ENCODE data around the gene SPAG6.

SPAG6 gene

DNA sequence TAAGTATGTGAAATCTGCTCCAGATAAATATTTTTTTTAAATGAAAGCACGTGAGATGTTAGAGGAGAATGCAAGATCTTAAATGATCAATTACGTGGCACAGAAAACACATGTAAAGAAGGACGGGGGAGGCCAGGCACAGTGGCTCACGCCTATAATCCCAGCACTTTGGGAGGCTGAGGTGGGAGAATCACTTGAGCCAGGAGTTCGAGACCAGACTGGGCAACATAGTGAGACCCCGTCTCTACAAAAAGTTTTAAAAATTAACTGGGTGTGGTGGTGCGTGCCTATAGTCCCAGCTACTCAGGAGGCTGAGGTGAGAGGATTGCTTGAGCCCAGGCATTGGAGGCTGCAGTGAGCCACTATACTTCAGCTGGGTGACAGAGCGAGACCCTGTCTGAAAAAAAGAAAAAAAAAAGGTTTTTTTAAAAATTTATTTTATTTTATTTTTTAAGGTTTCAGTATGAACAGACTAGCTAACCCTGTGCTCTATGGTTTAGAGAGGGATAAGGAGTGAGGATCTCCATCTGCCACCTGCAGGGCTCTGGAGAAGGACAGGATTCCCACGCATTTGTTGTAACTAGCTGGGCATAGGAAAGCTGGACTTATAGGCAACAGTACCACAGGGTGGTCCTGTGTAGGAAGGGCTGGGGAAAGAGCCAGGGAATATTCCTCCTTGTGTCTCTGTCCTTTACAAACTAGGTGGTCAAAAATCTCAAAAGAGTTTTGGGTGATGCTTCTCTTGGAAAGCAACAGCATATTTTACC lies 113.2 kb downstream of the SPAG6 start:
- H3K27ac ChIP-seq: no peak overlapping the region
- no peaks in the 10 kb centered on the region for H3K27me3 ChIP-seq
- no peak overlapping the region for H3K4me3 ChIP-seq
- H3K4me1 ChIP-seq: peaks cover 13 to 34% (median 29%) of the 10 kb centered on the region in 10 experiments; a peak in 19 of 20 replicates
- H4K20me1 ChIP-seq: no peaks in the 10 kb centered on the region
- no peaks in the 10 kb centered on the region for H3K36me3 ChIP-seq
- H3K4me2 ChIP-seq: no peak overlapping the region
- no peak overlapping the region for H3K9ac ChIP-seq
- no peak for TF ChIP-seq Cebpa-rat (IDR thresholded peaks at IDR 0.05)
- peaks cover 0 to 11% (median 5%) of the 10 kb centered on the region in 11 experiments; a peak in 10 of 22 replicates for H3K9me3 ChIP-seq (replicated peaks in 1 of 11)

DNA sequence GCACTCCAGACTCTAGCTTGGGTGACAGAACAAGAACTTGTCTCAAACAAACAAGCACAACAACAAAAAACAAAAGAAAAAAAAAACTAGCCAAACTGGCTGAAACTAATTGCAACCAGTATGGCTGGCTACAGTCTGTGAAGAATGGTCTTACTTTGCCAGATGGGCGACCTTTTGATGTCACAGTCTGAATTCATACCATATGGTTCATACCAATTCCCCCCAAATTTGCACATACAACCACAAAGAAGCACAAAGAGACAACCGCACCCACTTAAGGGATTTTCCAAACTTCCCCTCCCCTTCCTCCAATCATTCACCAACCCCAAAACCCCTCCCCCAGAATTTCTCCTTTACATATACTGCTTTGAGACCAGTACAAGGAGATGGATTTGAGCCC lies 114.2 kb downstream of the SPAG6 start:
- no peak overlapping the region for H3K27ac ChIP-seq
- TF ChIP-seq Cebpa-rat (IDR thresholded peaks at IDR 0.05): no peak
- H3K9ac ChIP-seq: no peak overlapping the region

DNA sequence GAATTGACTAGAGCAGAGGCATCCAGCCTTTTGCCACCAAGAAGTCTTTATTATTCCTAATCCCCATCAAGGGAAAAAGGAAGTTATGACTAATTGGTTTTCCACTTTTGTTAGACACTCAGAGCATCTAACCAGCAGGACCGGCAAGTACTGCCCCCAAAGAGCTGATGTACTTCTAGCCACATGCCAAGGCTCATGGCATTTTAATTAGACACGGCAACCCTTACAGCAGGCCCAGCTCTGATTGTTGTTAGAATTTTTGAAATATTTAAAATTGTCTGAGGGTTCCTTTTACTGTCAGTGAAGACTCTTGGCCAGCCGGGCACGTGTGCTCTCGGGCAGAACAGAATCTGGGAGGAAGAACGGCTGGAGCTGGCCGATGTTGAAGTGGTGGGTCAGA lies 114.8 kb downstream of the SPAG6 start:
- no peak overlapping the region for H3K4me3 ChIP-seq
- TF ChIP-seq Cebpa-rat (IDR thresholded peaks at IDR 0.05): no peak
- H4K20me1 ChIP-seq: no peaks in the 10 kb centered on the region
- H3K9me3 ChIP-seq (replicated peaks in 1 of 11): peaks cover 0 to 11% (median 5%) of the 10 kb centered on the region in 11 experiments; a peak in 10 of 22 replicates
- H3K36me3 ChIP-seq: no peaks in the 10 kb centered on the region
- no peak overlapping the region for H3K4me2 ChIP-seq
- peaks cover 13 to 37% (median 33%) of the 10 kb centered on the region in 10 experiments for H3K4me1 ChIP-seq
- no peak overlapping the region for H3K27ac ChIP-seq
- H3K27me3 ChIP-seq: no peaks in the 10 kb centered on the region
- no peak overlapping the region for H3K9ac ChIP-seq

More for the DNA sequence above, 114.2 kb downstream of the SPAG6 start:
- Histone ChIP-seq H3K9me3 (replicated peaks in 1 of 11) (peaks cover 0 to 11% (median 5%) of the 10 kb centered on the region in 11 experiments; a peak in 10 of 22 replicates), H3K27me3 (no peaks in the 10 kb centered on the region), H4K20me1 (no peaks in the 10 kb centered on the region), H3K4me3 (no peak overlapping the region), H3K36me3 (no peaks in the 10 kb centered on the region), H3K4me2 (no peak overlapping the region), H3K4me1 (peaks cover 19 to 37% (median 33%) of the 10 kb centered on the region in 10 experiments)

DNA sequence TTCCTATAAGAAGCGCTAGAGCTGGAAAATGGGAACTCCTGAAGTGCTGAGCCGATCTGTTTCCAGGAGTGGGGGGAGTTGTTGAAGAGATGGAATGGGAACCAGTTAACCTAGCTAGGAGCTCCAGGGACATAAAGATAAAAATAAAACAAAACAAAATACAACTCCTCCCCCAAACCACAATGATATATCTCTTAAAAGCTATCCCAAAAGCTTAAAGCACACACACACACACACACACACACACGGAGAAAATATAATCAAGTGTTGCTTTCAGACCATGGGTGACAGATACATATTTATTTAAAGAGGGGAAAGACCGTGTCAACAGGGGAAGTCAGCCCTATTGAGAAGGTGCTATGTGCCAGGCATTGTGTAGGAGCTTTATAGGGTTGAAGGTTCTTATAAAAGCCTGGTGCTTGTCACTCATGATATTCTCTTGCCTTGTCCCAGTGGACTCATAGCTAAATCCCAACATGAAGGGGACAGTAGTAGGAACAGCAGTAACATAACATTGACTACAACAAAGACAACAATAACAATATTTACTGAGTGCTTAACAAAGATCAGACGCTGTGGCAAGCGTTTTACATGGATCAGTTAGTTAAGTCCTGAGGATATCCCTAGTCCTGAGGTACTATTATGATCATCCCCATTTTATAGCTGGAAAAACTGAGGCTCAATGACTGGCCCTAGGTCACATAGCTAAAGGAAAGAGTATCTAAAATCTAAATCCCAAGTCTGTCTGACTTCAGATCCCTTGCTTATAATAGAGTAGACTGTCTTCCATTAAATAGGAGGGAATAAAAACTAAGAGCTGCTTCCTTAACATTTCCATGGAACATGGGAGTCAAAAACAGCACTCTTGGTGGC lies 115.5 kb downstream of the SPAG6 start:
- H4K20me1 ChIP-seq: no peaks in the 10 kb centered on the region
- no peaks in the 10 kb centered on the region for H3K36me3 ChIP-seq
- H3K4me3 ChIP-seq: no peak overlapping the region
- no peak overlapping the region for H3K9ac ChIP-seq
- peaks cover 0 to 11% (median 5%) of the 10 kb centered on the region in 11 experiments; a peak in 10 of 22 replicates for H3K9me3 ChIP-seq (replicated peaks in 1 of 11)
- H3K27ac ChIP-seq: no peak overlapping the region
- H3K4me1 ChIP-seq: peaks cover 9 to 36% (median 30%) of the 10 kb centered on the region in 10 experiments; a peak in 18 of 20 replicates
- H3K27me3 ChIP-seq: no peaks in the 10 kb centered on the region
- H3K4me2 ChIP-seq: no peak overlapping the region
- no peak for TF ChIP-seq Cebpa-rat (IDR thresholded peaks at IDR 0.05)

DNA sequence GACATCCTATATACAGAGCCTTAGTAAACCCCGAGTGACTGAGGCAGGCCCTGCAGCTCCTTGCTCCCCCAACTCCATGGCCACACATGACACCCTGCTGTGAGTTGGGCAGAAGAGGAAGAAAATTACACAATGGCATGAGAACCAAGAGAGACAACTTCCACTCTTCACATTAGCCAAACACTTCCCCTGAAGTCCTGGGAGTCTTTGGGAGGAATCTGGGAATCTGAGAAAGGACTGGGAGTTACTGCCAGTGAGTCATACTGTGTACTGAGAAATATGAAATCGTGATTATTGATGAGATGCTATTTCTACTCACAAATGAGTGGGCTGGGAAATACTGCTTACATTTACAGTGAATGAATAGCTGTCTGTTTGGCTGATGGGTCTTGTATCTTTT lies 116.6 kb downstream of the SPAG6 start:
- H3K4me1 ChIP-seq: peaks cover 9 to 36% (median 30%) of the 10 kb centered on the region in 10 experiments; a peak in 18 of 20 replicates
- TF ChIP-seq Cebpa-rat (IDR thresholded peaks at IDR 0.05): no peak
- peaks cover 0 to 11% (median 5%) of the 10 kb centered on the region in 11 experiments; a peak in 10 of 22 replicates for H3K9me3 ChIP-seq (replicated peaks in 1 of 11)
- no peak overlapping the region for H3K9ac ChIP-seq
- H3K36me3 ChIP-seq: no peaks in the 10 kb centered on the region
- no peak overlapping the region for H3K4me3 ChIP-seq
- H3K27ac ChIP-seq: no peak overlapping the region
- H3K4me2 ChIP-seq: no peak overlapping the region
- H4K20me1 ChIP-seq: no peaks in the 10 kb centered on the region
- no peaks in the 10 kb centered on the region for H3K27me3 ChIP-seq

DNA sequence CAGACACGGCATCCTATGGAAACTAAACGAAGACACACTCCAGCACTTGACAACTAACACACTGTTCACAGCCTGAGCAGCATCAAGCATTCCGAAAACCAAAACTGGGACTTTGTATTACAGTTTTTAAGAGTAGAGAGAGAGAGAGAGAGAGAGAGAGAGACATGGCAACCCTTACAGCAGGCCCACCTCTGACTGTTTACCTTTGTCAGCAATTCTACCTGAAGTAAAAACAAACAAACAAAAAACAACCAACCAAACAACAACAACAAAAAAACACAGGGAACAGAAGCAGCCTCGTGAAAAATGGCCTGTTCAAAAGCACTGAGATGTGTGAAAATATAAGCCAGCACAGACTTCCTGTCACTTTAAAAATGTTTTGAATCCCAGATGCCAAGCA lies 118.0 kb downstream of the SPAG6 start:
- H3K4me1 ChIP-seq: peaks cover 9 to 36% (median 30%) of the 10 kb centered on the region in 10 experiments; a peak in 18 of 20 replicates
- no peak for TF ChIP-seq Cebpa-rat (IDR thresholded peaks at IDR 0.05)
- no peaks in the 10 kb centered on the region for H3K36me3 ChIP-seq
- no peaks in the 10 kb centered on the region for H3K27me3 ChIP-seq
- H3K4me2 ChIP-seq: peak overlapping the region in 9 of 11 experiments; percentile 45 to 87 (median 69); a peak in 16 of 22 replicates
- H3K4me3 ChIP-seq: no peak overlapping the region
- no peak overlapping the region for H3K9ac ChIP-seq
- H3K9me3 ChIP-seq (replicated peaks in 1 of 11): peaks cover 0 to 11% (median 5%) of the 10 kb centered on the region in 11 experiments; a peak in 10 of 22 replicates
- H4K20me1 ChIP-seq: no peaks in the 10 kb centered on the region
- no peak overlapping the region for H3K27ac ChIP-seq

DNA sequence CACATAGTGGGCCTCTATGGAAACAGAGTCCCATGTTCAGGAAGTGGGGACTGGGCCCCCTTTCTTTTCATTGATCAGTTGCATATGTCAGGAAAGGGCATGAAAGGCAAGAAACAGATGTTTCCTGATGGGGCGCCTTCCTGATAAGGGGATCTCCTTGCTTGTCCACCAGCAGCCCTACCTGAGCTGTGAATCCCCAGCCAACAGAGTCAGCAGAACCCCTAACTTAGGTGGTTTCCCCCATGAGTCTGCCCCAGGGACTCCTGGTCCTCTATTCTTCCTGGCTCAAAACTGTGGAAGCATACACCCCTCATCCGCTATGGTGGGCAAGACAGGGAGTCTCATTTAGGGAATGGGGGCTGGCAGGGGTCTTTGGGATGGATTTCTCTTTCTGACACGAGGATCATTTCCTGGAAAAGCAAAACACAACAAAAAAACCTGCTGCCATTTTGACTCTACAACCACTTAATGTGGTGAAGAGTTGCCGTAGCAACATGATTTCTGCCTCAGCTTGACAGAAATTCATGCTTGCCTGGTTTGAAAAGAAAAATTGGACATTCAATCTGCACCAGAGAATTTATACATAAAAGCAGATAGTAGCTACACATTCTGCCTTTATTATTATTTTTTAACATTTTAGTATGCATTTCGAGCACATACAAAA lies 119.8 kb downstream of the SPAG6 start:
- no peak overlapping the region for H3K4me3 ChIP-seq
- H3K27ac ChIP-seq: no peak overlapping the region
- H3K9ac ChIP-seq: no peak overlapping the region
- H4K20me1 ChIP-seq: no peaks in the 10 kb centered on the region
- peaks cover 9 to 36% (median 30%) of the 10 kb centered on the region in 10 experiments; a peak in 18 of 20 replicates for H3K4me1 ChIP-seq
- no peak for TF ChIP-seq Cebpa-rat (IDR thresholded peaks at IDR 0.05)
- H3K36me3 ChIP-seq: no peaks in the 10 kb centered on the region
- peaks cover 0 to 11% (median 5%) of the 10 kb centered on the region in 11 experiments; a peak in 10 of 22 replicates for H3K9me3 ChIP-seq (replicated peaks in 1 of 11)
- H3K27me3 ChIP-seq: no peaks in the 10 kb centered on the region
- peak overlapping the region in 8 of 11 experiments; percentile 51 to 87 (median 72); a peak in 17 of 22 replicates for H3K4me2 ChIP-seq

DNA sequence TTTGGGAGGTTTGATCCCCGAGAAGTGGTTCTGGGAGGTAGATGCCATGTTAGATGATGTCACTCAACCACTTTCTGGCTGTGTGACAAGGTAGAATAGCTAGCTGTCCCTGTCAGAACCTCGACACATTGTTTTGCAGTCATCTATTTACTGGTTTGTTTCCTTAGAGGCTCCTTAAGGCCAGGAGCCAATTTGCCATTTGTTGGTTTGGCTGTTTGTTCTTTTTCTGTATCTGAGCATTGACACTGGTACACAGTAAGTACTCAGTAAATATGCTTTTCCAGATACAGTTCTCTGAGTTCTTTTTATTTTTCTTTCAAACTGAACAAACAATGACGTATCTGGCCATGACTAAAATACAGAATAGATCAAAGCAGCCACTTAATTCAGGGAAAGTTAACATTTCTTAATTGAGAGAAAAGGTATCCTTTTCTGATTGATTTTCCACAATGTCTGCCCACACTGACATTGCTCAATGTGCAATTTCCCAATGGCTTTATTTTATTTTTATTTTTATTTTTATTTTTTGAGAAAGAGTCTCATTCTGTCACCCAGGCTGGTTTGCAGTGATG lies 121.6 kb downstream of the SPAG6 start:
- H3K4me2 ChIP-seq: no peak overlapping the region
- H3K4me3 ChIP-seq: no peak overlapping the region
- H3K4me1 ChIP-seq: peaks cover 9 to 36% (median 30%) of the 10 kb centered on the region in 10 experiments; a peak in 18 of 20 replicates
- H3K9ac ChIP-seq: no peak overlapping the region
- H3K9me3 ChIP-seq (replicated peaks in 1 of 11): no peaks in the 10 kb centered on the region
- no peak for TF ChIP-seq Cebpa-rat (IDR thresholded peaks at IDR 0.05)
- H3K27ac ChIP-seq: no peak overlapping the region
- 0 out of 22 replicates have a peak, but pooled peaks cover 0 to 4% (median 0%) of the 10 kb centered on the region in 11 experiments for H3K27me3 ChIP-seq
- no peaks in the 10 kb centered on the region for H3K36me3 ChIP-seq
- H4K20me1 ChIP-seq: no peaks in the 10 kb centered on the region

Measured in BLaER1 treated with 17β-estradiol and CSF1 and Interleukin-3, amounts not matched to agents 10 nM and 100 nM (cell line).